Skeletal muscle cell (primary cell): Measurements from ENCODE around the gene KLHL25.

Experiments used
- DNase-seq: peaks from one replicate; pipeline ENCODE4 v3.0.0-alpha.2; 2010; ENCODE audit warnings: low read depth
- H3K4me3 ChIP-seq: 2 replicates; pipeline ENCODE4 v1.5.1; 2011; ENCODE audit warnings: low read depth, mild to moderate bottlenecking, control low read depth, low read length, moderate library complexity

The KLHL25 gene

DNA sequence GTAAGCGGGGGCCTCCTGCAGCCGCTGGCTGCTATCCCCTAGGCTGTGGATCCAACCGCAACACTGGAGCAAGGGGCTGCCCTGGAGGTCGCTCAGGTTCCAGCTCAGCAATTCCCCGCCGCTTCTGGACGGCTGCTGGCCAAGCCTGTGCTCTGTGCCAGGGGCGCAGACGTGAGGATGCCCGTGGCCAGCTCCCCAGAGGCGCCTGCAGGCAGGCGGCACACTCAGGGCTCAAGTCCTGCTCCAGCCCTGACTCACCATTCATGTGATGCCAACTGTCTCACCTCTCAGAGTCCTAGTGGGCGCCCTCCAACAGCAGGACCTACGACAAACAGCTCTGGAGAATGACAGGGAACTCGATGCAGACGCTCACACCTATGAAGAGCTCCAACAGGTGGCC lies 31.6 kb downstream of the KLHL25 start:
- DNase-seq = no peak

DNA sequence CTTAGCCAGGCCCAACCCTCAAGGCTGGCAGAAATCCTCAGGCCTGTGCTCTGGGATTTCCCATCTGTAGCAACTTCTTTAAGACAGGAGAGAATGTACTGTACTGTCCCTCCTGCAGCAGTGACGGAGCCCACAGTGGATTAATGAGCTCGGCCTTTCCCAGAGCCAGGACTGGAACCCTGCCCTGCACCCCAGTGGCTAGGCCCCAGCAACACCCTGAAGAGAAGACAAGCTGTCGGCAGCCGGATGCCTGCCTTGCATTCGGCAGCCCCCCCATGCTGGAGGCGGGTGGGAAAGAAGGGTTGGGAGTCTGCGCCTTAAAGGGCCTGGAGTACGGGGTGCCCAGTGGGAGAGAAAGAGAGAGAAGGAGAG lies 32.0 kb downstream of the KLHL25 start:
- DNase-seq = no peak
- H3K4me3 ChIP-seq = no peak overlapping the region

More for the DNA sequence above, 31.6 kb downstream of the KLHL25 start:
- H3K4me3 ChIP-seq = no peak overlapping the region

DNA sequence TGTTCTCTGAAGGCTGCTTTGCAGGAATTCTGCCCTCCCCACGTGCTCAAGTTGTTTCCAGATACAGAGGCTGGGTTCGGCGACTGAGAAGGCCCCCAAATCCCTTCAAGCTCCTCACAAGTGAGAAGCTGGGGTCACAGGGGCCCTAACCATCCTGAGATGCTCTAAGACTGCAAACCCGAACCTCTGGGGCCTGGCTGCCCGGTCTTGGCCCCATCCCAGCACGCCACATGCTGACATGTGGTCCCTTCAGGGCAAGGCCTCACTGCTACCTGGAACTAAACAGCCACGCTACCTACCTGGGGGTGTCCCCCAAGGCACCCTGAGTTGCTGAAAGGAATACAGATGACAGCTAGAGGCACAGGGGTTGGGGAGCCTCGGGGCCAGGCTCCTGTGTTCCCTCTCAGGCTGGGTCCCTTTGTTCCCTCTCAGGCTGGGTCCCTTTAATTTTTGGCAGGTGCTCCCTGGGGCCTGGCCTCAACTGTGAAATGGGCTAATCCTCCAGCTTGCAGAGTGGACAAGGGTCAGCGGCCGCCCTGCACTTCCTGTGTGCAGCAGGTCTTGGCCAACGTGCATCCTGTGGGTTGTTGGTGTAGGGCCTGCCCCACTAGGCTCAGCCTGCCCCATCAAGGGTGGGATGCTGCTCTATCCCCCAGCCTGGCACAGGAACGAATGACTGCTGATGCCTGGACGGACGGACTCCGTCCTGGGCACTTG lies 32.5 kb downstream of the KLHL25 start:
- no peak for DNase-seq

DNA sequence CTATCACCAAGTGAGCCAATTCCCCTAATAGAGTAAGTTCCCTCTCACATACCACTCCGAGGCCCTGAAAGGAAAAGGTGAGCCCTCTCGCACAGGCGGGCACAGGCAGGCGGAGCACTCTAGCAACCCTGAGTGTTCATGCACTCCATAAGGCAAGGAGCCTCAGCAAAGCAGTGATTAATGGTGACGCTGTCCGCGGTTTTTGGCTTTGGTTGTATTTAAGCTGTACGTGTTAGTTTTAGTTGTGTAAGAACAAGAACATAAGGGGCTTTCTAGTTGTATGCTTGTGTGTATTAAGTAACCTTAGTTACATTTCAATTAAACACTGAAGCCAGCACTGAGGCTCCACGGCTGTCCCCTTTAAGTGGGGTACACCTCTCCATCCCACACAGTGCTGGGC lies 33.1 kb downstream of the KLHL25 start:
- no peak overlapping the region for H3K4me3 ChIP-seq
- DNase-seq = peak; percentile 52

More for the DNA sequence above, 32.5 kb downstream of the KLHL25 start:
- no peak overlapping the region for H3K4me3 ChIP-seq

DNA sequence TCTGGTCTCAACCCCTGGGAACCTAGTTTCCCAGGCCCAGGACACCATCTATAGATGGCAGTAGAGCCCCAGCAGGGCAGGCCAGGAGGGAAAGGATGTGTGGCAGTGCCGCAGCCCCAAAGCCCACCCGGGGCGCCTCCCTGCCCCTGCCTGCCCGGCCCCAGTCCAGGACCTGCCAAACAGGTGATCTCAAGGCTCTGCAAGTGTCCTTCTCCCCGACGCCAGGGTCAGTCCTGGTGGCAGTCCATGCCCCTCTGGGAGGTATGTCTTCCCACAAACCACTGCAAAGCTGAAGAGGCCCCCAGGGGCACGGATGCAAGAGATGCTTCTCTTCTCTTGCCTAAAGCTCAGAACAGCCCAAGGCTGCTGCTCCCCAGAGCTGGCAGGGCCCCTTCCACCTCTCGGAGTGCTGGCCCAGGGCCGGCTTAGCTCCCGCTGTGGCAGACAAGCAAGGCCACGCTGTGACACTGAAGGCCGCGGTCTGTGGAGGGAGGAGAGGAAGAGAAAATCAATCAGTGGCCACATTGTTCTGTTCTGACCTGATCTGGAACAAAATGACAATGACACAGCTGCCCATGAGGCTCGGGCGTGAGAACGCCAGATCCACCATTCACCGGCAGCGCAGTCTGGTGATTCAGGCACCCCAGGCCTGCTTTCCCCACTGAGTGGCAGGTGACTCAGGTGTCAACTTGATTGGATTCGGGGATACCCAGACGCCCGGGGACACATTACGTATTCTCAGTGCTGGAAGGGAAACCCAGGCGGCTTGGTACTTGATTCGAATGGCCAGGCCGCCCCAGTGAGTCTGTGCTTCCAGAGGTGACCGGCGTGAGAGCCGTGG lies 34.0 kb downstream of the KLHL25 start:
- no peak overlapping the region for H3K4me3 ChIP-seq
- DNase-seq = no peak

DNA sequence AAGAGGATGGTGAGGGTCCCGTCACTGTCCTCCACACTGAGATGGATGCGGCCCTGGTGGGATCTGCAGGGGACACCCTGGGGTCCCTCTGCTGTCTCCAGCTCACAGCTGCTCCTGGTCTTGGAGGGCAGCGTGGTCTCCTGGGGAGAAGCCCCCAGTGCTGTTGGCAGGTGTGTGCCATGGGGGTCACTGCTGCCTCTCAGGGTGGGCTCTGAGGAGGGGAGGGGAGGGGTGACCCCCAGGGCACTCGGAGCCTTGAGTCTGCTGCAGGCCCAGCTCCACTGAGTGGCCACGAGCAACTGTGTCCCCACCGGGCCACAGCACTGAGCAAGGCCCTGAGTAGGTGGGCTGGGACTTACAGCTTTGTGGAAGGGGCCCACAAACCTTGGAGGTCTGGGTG lies 34.7 kb downstream of the KLHL25 start:
- DNase-seq = no peak
- H3K4me3 ChIP-seq = no peak overlapping the region

DNA sequence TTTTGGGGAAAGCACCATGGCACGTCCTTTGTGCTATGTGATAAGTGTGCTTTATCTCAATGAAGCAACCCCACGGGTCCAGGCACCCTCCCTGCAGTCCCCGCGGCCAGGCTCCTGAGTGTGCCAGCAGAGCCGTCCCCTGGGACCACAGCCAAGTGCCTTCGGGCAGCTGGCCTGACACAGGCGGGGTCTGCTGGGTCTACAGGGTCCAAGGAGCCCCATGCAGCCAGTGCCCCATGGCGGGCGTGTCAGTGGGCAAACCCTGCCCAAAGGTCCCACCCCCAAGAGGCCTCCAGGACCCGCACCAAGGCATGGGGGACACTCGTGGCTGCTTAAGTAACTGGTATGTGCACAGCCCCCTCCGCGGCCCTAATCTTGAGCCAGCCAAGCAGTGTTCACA lies 35.3 kb downstream of the KLHL25 start:
- DNase-seq = no peak
- no peak overlapping the region for H3K4me3 ChIP-seq

DNA sequence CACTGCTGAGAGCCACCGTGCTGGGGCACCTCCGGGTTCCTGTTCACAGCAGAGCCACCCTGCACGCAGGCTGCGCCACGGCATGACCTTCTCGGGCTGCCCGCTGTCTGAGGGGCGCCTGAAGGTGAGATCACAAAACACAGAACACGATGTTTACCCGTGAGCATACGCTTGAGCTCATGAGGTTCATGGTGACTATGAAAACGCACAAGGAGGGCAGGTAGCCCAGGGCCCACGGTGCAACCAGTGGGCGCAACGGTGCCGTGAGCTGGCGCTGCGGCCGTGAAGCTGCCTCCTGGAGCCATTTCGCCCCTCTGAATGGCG lies 36.1 kb downstream of the KLHL25 start:
- DNase-seq = no peak
- H3K4me3 ChIP-seq = no peak overlapping the region

DNA sequence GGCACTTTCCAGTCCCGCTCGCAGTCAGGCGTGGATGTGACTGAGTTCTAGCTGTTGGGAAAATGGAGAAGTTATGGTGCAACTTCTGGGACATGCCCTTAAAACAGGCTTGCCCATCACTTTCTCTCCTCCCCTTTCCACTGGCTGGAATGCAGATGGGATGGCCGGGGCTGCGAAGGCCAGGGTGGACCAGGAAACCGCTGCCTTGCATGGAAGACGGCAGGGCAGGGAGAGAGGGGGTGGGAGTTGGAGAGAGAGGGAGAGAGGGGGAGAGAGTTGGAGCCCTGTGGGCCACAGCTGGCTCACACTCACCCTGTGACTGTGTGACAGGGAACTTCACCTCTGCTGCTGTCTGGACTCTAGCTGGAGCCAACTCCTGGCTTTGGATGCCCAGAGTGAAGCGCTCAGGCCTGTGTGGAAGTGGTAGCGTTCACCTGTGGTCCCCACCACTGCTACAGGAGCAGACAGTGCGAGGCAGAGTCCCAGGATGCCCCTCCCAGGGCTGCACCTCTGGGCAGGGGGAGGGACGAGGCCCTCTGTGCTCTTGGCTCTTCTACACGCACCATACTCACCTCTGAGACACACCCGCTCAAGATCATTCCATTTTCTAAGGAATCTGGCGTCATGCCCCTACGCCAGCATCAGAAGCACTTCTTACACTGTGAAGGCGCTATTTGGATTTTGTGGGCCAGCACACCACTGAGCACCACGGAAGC lies 36.6 kb downstream of the KLHL25 start:
- DNase-seq = no peak
- H3K4me3 ChIP-seq = no peak overlapping the region

DNA sequence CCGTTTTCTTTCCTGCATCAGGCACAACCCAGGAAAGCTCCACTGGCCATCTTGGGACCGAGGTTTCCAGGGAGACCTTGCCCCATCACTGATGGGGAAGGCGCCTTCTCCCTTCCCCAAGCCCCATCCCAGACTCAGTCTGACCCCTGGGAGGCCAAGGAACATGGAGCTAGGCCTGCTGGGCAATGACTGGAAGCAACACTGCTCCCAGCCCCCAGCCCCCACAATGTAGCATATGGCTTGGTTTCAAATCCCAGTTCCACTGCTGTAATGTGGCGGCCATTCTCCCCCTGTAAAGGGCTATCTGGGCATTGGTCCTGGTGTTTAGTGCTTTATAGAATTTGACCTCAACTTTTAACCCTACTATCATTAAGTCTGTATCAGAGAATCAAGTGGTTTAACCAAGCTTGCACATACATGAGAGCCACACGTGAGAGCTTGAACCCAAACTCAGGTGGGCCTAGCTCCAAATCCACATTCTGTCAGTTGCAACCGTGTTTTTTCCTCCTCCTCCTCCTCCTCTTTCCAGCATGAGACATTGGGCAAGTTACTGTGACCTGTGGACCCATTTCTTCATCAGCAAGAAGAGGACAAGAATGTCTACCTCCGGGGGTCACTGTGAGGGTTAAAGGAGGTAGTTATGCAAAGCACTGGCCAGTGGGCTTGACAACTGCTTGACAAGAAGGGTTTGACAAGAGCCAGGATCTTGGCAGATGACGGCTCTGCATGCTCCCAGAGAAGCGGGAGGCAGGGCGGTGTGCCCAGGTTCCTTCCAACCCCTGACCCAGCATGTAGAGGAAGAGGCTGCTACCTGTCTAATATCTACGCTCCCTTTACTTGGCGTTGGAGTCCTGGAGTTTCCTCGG lies 37.4 kb downstream of the KLHL25 start:
- H3K4me3 ChIP-seq = no peak overlapping the region
- no peak for DNase-seq

DNA sequence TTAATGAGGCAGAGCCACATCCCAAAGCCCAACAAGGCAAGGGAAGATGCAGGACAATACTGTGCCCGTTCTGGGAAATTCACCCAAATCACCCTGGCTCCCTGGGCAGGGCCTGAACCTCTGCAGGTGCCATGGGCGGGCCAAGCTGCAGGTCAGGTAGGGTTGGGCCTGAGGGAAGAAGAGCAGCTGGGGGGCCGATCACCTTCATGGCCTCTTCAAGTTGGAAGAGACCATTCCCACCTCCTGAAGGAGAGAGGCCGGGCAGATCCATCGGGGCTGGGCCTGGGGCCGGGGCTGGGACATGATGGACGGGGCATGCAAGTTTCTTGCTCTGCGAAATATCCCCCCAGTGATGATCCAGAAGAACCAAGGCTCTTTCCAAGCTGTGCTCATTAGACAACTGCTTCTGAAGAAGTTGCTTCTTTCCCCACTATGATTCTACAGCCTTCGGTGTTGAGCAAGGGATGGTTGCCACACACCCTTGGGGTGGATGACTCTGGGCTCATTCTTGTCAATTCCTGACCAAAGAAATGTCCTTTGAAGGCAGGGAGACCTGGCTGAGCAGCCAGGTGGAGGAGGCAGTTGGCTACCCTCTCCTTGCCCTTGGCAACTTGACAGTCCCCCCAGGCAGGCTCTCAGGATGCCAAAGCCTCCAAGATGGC lies 38.2 kb downstream of the KLHL25 start:
- no peak for DNase-seq

DNA sequence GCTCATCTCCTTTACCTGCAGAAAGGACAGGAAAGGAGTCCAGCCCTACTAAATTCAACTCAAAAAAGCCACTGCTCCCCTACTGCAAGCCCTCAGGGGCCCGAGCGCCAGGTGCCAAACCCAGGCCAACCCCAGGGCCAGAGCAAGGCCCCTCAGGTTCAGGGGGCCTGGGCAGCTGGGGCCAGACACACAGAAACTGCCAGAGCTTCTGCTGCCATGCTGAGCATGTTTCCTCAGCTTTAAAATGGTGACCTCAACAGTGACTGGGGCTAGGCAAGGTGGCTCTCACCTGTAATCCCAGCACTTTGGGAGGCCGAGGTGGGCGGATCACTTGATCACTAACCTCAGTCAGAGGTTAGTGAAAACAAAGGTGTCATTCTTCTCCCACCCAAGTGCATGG lies 38.8 kb downstream of the KLHL25 start:
- DNase-seq = no peak

More for the DNA sequence above, 38.2 kb downstream of the KLHL25 start:
- no peak overlapping the region for H3K4me3 ChIP-seq

DNA sequence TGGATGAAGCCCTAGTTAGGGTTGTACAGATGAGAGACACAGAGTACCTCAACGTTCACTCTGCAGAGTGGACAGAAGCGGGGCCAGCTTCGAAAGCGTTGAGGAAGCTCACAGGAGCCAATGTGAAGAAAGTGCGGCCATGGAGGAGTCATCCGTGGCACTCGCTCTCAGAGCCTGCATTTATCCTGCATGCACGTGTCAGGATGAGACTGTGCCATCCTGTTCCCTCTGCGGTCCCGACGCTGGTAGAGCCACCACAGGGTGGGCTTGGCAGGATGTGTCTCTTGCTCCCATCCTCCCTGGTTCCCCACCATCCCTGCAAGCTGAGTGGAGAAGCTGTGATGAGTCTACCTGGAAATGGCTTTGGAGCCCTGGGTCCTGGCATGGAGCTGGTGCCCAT lies 39.3 kb downstream of the KLHL25 start:
- H3K4me3 ChIP-seq = no peak overlapping the region
- no peak for DNase-seq

More for the DNA sequence above, 38.8 kb downstream of the KLHL25 start:
- no peak overlapping the region for H3K4me3 ChIP-seq

DNA sequence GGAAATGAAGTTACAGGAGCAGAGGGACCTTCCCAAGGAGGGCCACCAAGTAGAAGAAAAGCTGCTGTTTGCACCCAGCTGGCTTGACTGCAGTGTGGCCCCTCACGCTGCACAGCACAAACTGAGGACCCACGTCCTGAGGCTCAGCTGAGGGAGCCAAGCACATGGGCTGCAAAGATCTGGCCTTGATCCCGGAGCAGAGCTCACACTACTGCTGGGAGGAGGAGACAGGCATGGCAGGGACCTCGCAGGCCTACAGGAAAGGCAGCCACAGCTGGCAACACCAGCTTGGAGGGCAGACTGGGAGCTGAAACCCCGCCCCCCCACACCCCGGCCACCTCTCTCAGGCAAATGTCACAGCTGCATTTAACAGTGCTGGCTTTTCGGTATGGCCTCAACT lies 39.7 kb downstream of the KLHL25 start:
- H3K4me3 ChIP-seq = no peak overlapping the region
- DNase-seq = no peak

DNA sequence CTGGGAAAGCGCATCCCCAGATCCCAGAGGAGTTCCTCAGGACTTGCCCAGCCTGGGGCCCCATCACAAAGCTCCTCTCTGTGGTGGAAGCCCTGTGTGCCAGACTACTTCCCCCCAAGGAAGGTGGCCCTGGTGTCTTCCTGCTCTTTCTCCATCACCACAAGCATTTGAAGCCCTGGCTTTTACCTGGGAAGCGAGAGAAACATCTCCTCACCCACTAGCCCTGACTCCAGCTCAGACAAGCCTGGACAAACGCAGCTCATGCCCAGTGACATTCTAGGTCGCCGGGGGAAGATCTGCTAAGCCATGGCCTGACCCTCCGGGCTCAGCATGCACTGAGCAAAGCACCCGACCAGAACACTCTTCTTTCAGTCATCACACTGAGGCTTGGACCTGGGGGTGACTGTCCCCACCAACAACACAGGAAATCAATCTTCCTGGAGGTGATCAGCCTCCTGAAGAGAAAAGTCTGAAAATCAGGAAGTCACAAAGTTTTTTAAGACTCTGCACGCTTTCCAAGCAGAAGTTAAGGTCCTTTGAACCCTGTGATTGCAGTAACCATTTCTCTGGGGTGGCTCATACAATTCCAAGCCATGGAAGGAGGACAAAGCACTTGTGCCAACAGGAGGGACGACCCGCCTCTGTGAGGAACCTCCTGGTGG lies 40.8 kb downstream of the KLHL25 start:
- no peak overlapping the region for H3K4me3 ChIP-seq
- no peak for DNase-seq

DNA sequence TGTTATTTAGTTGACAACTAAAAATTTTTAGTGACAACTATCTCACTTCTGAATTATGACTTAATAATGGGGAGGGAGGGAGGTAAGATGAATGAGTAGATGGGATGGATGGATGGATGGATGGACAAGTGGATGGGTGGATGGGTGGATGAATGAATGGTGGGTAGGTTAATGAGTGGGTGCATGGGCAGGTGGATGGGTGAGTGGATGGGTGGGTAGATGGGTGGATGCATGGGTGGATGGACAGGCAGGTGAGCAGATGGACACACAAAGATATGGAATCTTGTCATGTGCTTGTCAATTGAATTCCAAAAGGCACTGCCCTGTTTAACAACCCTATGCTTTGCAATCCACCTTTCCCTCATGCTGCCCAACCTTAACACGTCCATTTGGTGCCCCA lies 41.5 kb downstream of the KLHL25 start:
- no peak for DNase-seq
- no peak overlapping the region for H3K4me3 ChIP-seq

DNA sequence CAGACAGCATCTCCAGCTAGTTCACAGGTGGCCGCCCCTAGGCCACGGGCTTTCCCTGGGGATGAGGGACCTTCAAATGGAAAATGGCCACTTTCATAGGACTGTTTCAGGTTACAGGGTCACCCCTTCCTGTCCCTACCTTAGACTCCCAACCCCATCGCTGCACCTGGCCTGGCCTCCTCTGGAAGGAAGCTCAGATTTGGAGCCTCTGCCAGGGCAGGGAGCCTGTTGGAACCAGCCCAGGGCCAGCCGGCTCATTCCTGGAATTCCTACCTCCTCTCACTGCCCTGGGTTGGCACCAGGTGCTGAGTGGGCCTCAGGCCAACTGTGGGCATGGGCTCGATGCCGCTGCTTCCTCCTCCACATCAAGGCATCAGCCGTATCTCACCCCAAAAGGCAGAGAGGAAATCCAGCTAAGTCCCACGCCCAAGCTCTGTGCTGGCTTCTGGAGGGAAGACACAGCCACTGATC lies 42.2 kb downstream of the KLHL25 start:
- no peak for DNase-seq
- H3K4me3 ChIP-seq = no peak overlapping the region

DNA sequence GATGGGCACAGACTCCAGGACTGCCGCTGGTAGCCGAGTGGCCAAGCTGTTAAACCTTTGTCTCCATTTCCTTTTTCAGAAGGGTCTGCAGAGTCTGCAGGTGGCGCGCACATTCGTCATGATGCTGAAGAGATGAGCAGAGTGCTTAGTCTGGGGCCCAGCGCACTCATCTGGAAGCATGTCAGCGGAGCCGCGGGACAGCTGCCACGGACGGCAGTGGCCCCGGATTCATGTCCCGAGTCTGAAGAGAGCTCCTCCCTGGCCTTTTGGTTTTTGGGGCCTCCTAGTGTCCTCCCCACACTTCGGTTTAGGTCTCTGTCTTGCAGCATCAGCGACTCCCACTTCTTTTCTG lies 42.6 kb downstream of the KLHL25 start:
- H3K4me3 ChIP-seq = no peak overlapping the region
- no peak for DNase-seq
